Inferior parietal cortex (tissue), 1 donor: ENCODE measurements around the gene SEC22B.
"Not testable (repeated sequence)": the region's sequence is repeated elsewhere in the genome, so short reads cannot be mapped to it uniquely, and the experiment has no call there.

Experiments used
- DNase-seq: peaks from one replicate; pipeline ENCODE4 v3.0.0-alpha.2; 2016; ENCODE audit errors: extremely low spot score

The SEC22B gene

DNA sequence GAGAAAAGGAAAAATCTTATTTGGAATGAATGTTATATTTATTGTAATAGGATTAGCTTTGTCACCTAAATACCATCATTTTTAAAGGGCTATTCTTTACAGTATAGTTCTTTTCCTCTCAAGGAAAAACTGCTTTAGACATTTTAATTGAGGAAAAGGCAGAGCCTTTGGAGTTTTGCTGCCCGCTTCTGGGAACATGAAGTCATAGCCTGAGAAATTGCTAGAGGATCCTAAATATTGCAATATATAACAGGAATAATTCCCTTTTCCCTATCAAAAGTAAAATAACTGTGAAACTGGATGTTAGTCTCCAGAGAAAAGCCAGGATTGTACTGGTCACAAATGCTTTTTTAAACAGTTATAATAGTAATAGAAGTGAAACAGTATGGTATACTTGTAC is 30.5 kb downstream of the SEC22B start:
- not testable (repeated sequence) for DNase-seq

DNA sequence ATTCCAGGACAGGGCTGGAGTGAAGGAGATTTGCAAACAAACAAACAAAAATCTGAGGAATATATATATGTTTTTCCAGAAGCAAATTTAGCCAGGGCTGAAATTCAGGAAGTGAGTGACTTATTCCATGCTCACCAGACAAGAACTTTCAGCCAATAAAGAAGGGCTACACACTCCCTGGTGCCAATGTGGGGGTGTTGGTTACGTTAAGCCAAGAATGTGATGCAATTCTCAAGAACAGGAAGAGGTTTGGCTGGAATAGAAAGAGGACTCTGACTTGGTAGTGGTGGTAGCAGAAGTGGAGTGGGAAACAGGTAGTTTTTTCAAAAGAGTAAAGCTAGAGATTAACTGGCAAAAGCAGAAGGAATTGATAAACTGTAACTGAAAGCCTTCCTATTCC is 31.7 kb downstream of the SEC22B start:
- DNase-seq = not testable (repeated sequence)

DNA sequence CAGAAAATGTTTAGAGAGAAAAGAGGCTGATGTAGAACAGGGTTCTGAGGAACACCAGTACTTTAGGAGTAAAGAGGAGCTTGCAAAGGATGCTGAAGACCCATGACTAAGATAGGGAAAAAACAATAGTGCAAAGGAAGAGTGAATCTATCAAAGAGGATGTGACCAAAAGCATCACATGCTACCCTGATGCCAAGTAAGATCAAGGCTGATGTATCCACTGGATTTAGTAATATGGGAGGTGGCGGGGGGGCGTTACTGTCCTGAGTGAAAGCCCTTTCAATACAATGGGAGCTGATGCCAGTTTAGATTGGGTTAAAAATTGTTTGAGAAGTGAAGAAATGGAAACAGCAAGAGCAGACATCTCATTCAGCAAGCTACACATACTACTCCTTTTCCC is 32.2 kb downstream of the SEC22B start:
- not testable (repeated sequence) for DNase-seq

DNA sequence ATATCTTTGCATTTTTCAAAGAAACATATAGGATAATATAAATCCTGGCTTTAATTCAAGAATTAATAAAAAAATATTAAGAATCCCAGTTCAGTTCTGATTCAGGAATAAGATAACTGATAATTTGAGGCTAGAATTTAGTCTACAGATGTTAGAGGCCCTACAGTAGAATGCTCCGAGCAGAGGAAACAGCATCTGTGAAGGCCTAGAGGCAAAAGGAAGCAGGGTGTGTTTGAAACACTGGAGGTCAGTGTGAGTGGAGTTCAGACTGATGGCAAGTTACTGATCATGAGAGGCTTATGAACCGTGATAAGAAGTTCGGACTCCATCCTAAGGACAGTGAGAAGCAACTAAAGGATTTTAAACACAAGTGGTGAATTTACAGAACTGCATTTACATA is 33.0 kb downstream of the SEC22B start:
- DNase-seq = not testable (repeated sequence)

DNA sequence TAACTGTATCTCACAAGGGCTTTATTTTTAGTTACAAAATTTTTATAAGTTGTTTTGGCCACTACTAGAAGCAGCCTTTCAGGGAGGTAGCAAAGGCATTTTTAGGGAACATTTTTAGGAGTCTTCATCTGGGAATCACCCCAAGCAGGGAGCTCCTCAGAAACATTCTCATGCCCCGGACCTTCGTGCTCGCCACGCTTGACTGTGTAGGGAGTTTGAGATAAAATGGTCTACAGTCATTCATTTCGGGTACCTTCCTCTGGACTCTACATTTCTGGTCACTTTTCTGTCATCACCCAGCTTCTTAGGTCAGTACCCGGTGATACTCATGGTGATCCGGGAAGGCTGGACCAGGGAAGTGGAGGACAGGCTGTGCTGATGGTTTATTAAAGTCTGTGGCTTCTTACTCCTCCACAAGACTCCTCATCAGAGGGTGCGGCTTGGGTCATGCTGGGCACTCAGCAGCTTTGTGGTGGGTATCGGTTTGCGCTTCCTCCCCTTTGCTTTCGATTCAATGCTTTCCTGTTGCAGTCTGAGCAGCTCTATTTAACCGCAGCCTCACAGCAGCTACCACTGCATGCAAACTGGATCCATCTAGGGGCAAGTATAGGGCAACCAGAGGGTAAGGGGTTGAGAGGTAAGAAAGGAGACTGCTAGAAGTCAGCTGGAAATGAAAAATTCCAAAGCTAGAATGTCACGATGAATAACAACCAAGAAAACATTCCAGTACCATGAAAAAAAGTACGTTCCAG is 33.6 kb downstream of the SEC22B start:
- DNase-seq = not testable (repeated sequence)

DNA sequence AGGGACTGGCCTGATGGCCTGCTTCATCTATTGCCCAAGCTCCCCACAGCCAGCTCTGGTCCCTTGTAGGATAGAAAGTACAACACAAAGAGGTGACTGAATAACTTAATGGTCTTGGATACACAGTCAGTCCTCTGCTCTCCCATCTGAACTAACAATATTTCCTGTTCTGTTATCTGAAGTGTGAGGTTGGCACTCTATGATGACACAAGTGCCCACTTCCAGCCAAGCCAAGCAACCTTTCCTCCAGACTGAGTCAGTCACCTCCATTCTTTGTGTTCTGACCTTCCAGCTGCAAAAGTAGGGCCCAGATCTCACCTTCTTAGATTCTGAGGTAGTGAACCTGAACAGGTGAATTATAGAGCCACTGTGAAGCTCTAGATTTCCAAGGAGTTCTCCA is 34.5 kb downstream of the SEC22B start:
- not testable (repeated sequence) for DNase-seq

DNA sequence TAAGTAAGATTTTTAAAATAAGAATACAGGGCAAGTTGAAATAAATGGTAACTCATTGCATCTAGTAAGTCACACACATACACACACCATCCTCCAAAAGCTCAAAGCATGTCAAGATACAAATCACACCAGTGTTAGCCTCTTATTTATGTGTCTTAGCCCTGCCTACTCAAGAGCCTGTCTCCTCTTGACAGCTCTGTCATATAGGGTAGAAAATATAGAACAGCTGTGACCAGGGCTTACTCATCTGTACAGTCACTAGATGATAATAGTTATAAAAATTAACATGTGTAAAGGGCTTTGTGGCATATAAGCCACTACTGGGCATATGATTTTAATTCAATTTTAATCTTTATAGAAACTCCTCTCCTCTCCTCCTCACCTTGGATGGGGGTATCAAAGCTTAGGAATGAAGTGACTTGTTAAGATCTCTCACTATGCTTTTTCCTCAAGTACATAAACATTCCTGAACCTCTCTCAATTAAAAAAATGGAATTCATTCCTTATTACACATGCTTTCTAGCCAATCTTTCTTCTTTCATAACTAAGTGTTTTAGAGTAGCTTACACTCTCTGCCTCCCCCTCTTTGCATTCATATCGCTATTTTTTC is 35.6 kb downstream of the SEC22B start:
- not testable (repeated sequence) for DNase-seq

DNA sequence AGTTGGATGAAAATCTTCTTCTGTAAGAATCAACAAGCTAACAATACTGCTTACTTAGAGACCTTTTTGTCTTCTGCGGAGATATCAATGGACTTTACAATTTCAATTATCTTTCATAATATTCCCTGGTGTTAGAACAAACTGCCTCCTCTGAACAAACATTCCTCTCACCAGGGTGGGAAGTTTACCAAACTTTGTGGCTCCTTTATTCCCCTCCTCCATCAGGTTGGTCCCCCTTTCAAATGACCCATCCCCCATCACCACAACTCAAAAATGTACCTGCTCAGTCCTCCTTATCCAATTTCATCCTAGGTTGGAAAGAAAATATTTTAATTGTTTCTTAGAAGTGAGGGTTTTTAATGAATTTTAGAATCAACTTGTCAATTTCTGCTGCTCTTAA is 40.2 kb downstream of the SEC22B start:
- DNase-seq = not testable (repeated sequence)

DNA sequence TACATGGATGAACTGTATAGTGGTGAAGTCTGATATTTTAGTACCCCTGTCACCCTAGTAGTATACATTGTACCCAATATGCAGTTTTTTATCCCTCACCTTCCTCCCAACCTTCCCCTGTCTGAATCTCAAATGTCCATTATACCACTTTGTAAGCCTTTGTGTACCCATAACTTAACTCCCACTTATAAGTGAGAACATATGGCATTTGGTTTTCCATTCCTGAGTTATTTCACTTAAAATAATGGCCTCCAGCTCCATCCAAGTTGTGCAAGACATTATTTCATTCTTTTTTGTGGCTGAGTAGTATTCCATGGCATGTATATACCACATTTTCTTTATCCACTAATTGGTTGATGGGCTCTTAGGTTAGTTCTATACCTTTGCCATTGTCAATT is 42.4 kb downstream of the SEC22B start:
- DNase-seq = not testable (repeated sequence)

DNA sequence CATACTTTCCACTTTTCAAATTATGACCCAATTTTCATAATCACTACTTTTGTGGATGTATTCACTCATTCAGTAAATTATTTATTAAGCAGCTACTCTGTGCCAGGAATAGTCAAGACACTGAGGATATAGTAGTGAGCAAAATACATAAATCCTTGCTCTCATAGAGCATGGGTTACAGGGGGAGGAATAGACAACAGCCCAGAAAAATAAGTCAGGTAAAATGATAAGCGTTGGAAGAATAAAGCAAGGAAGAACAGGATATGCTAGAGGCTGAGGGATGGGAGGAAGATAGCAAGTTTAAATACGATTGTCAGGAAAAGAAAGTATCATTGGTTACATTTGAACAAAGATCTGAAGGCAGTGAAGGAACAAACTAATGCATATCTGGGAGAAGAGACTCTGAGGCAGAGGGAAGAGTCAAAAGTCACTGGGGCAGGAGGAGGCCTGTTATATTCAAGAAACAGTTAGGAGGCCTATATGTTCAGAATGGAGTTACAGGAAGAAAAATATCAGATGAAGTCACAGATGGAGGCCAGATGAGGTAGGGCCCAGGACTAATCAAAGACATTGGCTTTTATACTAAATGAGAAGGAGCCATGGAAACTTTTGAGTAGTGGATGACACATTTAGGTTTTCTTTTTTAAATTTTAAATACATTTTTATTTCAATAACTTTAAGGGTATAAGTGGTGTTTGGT is 42.9 kb downstream of the SEC22B start:
- no peak for DNase-seq

DNA sequence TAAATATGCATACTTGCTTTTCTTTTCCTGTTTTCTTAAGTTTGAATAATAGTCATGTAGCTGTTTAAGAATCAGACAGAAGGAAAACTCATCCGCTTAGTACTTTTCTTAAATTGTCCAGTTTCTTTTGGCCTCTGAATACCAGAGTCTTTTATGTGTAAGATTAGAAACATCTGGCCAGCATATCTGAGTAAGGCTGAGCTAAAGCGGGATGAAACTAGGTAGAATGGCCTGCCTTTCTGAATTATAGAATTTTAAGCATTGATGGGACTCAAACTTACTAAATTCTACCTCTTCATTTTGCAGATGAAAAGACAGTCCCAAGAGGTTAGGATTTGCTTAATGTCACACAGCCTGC is 43.9 kb downstream of the SEC22B start:
- not testable (repeated sequence) for DNase-seq

DNA sequence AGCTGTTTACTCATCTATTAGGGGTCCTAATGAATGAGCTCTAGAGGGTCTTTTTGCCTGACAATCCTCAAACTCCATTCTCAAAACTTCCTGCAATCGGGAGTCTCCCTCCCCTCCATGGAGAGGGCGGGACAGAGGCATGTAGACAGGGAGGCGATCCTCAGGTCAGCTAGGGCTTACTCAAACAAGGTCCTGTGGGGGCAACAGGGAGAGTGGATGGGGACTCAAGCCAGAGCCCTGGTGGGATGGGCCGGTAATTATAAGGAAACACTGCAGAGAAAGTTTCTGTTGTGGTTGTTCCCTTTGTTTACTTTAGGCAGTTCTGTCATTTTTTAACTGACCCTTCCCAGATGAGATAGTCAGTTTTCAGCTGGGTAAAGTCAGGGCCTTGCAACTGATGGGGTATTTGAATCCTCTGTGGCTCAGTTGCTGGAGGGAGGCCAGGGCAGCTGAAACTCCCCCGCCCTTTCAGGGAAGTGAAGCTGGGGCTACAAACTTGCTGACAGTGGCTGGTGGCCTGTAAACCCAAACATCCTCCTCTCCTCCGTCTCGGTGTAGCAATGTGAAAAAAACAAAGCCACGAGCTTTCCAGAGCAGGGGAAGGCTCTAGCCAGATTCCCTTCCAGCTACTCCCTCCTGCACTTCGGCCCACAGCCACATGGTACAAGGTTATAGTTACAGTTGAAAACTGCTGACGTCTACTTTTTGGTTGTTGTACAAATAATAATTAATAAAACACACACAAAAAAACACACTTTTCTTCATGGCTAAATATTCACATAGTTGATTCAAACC is 44.5 kb downstream of the SEC22B start:
- DNase-seq = not testable (repeated sequence)

DNA sequence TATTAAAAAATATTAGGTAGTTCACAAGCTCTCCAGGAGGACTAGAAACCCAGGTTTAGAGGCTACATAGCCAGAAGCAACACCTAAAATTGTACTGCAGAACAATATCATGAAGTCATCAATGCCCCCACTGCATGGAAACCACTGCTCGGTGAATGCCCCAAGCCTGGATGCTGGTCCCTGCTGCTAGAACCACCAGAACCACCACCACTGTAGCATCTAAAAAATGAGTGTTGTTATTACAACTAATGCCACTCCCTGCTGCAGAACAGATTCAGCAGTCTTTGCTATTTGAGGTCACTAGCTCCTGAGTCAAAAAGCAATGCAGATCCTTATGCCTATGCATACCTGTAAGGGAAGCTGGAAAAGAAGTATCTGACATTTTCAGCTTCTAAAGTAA is 48.4 kb downstream of the SEC22B start:
- not testable (repeated sequence) for DNase-seq

DNA sequence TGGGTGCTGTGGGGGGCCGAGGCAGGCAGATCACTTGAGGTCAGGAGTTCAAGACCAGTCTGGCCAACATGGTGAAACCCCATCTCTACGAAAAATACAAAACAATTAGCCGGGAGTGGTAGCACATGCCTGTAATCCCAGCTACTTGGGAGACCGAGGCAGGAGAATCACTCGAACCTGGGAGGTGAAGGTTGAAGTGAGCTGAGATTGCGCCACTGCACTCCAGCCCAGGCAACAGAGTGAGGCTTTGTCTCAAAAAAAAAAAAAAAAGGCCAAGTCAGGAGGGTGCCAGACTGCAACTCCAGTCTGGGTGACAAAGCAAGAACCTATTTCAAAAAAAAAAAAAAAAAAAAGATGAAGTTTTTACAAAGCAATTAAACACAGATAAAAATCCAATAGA is 50.1 kb downstream of the SEC22B start:
- DNase-seq = not testable (repeated sequence)

DNA sequence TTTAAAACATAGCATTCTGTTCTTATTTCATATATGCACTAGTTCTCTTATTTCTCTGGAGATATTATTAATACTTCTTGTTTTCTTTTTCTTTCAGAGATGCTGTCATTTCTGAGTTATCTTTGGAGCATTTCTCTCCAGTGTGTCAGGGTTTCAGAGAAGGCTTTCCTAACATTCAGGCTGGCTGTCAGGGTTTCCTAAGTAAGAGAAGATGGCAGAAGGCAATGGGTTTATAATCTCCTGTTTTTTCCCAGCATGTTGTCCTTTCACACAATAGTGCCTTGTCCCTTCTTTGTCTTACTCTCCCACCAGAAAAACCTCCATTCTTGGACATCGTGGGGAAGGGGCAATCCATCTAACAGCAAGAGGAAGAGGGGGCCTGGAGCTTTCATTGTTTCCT is 51.7 kb downstream of the SEC22B start:
- DNase-seq = not testable (repeated sequence)

DNA sequence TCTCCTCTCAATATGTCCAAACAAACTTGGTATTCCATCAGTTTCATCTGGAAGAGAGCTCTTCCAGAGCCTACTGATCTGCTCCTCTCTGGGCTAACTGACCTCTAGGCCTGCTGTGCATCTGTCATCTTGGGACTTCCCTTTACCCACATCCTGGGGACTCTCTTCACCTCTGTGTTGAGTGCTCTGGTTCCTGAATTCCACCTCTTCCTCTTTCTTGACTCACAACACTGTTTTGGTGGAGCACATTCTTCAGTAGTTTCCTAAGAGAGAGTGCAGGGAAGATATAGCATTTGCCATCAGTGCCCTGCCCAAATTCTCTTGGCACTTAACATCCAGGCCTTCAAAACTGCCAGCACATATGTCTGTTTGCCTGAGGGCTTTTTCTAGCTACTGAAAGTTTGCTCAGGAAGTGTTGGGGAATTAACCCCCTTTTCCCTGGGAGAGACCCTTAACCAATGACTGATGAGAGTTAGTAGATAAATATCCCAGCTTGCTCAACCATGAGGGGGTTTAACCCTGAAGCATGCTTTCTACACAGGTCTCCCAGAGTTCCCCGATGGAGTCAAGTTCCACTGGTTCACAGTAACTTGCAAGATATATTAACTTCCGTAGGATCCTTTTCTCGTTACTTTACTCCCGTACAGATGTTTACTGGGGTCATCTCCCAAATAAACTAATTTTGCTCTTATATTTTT is 52.4 kb downstream of the SEC22B start:
- DNase-seq = not testable (repeated sequence)

DNA sequence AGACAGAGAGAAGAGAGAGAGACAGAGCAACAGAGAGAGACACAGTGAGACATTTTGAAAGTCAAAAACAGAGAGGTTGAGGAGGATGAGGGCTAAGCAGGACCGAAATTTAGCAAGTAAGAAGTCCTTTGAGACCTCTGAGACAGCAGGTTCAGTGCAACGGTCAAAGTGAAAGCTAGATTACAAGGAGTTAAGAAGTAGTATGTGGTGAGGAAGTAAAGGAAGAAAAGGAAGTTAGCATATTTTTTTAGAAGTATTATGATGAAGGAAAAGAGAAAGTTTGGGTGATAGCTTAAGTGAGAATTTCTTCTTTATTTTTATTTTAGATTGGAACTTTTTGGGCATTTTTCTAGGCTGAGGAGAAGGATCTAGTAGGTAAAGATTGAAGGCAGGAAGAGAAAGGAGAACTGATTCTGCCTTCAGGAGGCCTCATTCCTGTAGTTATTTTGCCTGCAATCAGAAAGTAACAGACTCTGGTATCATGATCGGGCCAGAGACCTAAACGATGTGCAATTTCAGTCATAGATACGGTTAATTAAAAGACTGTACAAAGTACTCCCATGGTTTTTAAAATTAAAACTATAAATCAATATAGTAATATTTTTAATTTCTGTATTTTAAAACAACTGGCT is 53.9 kb downstream of the SEC22B start:
- DNase-seq = not testable (repeated sequence)

DNA sequence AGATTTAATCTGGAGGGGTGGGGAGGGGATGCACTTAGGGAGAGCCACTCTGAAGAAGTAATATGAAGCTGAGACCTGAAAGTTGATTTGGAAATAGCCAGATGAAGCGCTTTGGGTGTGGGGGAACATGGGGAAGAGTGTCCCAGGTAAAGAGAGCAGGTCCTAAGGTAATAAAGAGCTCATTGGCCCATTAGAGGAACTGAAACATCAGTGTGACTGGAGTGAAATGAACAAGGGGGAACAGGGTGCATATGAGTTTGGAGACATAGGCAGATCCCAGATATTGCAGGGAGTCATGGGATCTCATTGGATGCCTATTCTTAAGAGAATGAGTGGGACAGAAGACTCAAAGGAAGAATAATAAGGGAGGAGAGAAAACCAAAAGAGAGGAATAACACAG is 54.5 kb downstream of the SEC22B start:
- not testable (repeated sequence) for DNase-seq

DNA sequence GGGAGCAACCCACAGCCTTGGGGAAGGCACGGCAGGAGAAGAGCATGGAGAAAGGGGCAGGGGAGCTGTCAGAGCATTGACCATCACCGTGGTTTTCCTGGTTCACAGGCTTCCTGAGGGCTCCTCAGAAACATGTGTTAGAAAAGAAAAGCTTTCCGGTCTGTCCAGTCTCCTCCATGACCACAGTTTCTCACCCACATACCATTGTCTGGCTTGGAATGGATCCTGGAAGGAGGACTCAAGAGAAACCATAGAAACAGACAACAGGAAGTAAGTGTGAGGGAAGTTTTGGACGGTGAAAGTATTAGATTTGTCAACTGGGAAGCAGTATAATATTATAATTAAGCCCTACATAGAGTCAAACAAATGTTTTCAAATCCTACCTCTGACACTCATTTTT is 55.8 kb downstream of the SEC22B start:
- DNase-seq = not testable (repeated sequence)

DNA sequence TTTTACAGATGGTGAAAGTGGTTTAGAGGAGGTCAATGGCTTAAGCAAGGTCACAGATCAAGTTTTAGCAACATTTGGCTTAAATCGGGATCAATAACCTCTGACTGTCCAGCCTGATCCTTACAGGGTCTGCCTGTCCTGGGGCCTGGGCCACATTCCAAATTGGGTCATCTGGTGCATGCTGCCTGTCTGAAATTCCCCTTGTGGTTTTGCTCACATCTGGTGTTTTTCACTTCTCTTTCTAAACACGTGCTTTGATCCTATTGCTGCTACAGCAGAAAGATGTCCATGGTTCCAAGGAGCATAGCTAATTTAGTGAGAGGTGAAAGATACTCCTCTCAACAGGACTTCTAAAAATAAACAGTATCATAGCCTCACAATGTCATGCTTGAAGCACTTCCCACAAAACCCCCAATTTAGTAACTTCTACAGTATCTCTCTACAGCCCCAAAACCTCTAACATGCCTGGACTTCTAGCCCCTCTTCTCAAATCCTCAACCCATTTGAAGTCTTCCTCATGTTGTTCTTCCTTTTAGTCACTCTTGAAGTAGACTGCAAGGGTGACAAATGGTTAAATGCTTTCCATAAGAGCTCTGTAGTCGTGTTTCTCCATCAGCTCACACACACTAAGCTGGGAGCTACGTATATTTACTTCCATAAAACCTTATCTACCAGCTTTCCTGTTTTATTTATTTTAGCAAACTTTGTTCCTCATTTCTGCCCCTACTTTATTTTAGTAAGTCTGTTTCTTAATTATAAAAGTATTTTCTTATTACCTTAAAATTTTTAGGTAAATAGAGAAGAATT is 58.7 kb downstream of the SEC22B start:
- not testable (repeated sequence) for DNase-seq
